HG03108 (cell line): ENCODE results near the gene CCDC59.

ENCODE experiments used
- ATAC-seq: cut with Tn5 transposase; IDR thresholded peaks from one replicate; pipeline ENCODE4 v1.9.1; 2021; ENCODE audit warnings: moderate library complexity; ENCODE audit not compliant: unreplicated experiment

Gene CCDC59

DNA sequence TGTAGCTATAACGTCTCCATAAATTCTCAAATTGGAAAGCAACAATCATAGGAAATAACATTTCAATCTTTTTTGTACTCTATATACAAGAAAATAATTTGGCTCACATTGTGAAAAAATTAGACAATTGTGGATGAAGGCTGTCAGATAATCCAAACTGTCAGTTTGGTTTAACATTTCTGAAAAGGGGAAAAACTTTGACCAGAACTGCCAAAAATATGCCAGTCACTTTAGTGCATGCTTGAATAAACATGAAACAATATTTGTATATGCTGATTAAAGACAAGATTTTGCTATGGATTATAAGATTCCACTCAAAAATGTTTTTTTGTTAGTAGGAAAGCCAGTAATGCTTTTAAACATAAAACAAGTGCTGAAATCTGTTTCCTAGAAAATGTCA lies 38.9 kb downstream of the CCDC59 start:
- ATAC-seq: no peak

DNA sequence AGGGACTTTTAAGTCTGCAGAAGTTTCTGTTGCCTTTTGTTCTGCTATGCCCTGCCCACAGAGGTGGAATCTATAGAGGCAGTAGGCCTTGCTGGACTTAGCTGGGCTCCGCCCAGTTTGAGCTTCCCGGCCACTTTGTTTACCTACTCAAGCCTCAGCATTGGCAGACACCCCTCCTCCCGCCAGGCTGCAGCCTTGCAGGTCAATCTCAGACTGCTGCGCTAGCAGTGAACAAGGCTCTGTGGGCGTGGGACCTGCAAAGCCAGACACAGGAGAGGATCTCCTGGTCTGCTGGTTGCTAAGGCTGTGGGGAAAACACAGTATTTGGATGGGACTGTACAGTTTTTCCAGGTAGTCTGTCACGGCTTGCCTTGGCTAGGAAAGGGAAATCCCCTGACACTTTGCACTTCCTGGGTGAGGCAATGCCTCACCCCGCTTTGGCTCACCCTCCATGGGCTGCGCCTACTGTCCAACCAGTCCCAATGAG lies 43.7 kb downstream of the CCDC59 start:
- ATAC-seq: no peak
